ENCODE measurements around the gene CDC42SE2. TPM values are rescaled to one million over a fixed set of nuclear protein-coding genes. Genes with fewer than 3 reads are reported as not detected.

Gene CDC42SE2
- total RNA-seq, 4 donors from 2014 or later, result 23.9 to 29.6 (median 26.4) TPM

DNA sequence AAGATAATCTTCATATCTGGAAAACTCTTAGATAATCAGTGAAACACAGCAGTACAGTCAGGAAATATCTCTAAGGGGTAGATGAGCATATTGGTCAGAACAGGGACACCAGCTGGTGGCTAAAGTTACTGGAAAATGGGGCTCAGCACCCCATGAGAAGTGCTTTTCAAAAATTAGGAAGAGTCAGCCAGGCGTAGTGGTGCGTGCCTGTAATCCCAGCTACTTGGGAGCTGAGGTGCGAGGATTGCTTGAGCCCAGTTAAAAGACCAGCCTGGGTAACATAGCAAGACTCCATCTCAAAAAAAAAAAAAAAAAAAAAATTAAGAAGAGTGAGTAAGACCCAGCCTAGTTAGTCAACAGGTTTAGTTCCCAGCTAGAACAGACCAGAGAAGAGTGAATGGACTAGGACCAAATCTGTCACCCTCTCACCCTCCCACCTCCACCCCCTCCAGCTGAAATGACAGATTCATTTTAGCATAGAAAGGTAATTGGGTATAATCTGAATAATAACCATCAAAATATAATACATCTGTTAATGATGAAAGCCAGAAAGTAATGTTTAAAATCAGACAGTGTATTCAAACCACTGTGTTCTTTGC, 120.9 kb downstream of the CDC42SE2 start:
- intact Hi-C loops (cut with DNase I; ENCODE audit: low total_unique reads) (no loop called here), in situ Hi-C loops (cut with MboI; ENCODE audit: low sequenced_read_pairs in 4 of 4) (no loop called here)
- H3K27ac ChIP-seq, result no peak overlapping the region
- no peaks in the 10 kb centered on the region for H3K27me3 ChIP-seq
- TF ChIP-seq, protein P1, sequence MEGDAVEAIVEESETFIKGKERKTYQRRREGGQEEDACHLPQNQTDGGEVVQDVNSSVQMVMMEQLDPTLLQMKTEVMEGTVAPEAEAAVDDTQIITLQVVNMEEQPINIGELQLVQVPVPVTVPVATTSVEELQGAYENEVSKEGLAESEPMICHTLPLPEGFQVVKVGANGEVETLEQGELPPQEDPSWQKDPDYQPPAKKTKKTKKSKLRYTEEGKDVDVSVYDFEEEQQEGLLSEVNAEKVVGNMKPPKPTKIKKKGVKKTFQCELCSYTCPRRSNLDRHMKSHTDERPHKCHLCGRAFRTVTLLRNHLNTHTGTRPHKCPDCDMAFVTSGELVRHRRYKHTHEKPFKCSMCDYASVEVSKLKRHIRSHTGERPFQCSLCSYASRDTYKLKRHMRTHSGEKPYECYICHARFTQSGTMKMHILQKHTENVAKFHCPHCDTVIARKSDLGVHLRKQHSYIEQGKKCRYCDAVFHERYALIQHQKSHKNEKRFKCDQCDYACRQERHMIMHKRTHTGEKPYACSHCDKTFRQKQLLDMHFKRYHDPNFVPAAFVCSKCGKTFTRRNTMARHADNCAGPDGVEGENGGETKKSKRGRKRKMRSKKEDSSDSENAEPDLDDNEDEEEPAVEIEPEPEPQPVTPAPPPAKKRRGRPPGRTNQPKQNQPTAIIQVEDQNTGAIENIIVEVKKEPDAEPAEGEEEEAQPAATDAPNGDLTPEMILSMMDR (IDR thresholded peaks at IDR 0.05 in 4 of 5, conservative IDR thresholded peaks at IDR 0.05 in 1 of 5), result no peak
- TF ChIP-seq POLR2A (IDR thresholded peaks at IDR 0.05), result no peak
- no peaks in the 10 kb centered on the region for H3K36me3 ChIP-seq
- DNase-seq, result no peak
- H3K4me3 ChIP-seq, result no peak overlapping the region
- peaks cover 0 to 4% of the 10 kb centered on the region in 2 donors for H3K4me1 ChIP-seq
- H3K9me3 ChIP-seq, result no peaks in the 10 kb centered on the region
- no peak for ATAC-seq

GRCh38 chr5:131386124-131386523, 122.3 kb downstream of the CDC42SE2 start:
- Histone ChIP-seq H3K9me3 (no peaks in the 10 kb centered on the region), H3K36me3 (peaks cover 0 to 6% of the 10 kb centered on the region in 2 donors), H3K4me1 (peaks cover 0 to 4% of the 10 kb centered on the region in 2 donors), H3K27ac (no peak overlapping the region), H3K27me3 (no peaks in the 10 kb centered on the region), H3K4me3 (no peak overlapping the region)
- TF ChIP-seq POLR2A (IDR thresholded peaks at IDR 0.05), result no peak
- TF ChIP-seq, protein P1 (IDR thresholded peaks at IDR 0.05 in 4 of 5, conservative IDR thresholded peaks at IDR 0.05 in 1 of 5), result no peak
- intact Hi-C loops (cut with DNase I; ENCODE audit: low total_unique reads), result no loop called here
- ATAC-seq, result no peak
- in situ Hi-C loops (cut with MboI; ENCODE audit: low sequenced_read_pairs in 4 of 4), result no loop called here
- DNase-seq, result no peak

- DNase-seq (no peak), ATAC-seq (no peak)
- in situ Hi-C loops (cut with MboI; ENCODE audit: low sequenced_read_pairs in 4 of 4), result no loop called here
These were observed 122.9 kb downstream of the CDC42SE2 start for GRCh38 chr5:131386779-131387178.

DNA sequence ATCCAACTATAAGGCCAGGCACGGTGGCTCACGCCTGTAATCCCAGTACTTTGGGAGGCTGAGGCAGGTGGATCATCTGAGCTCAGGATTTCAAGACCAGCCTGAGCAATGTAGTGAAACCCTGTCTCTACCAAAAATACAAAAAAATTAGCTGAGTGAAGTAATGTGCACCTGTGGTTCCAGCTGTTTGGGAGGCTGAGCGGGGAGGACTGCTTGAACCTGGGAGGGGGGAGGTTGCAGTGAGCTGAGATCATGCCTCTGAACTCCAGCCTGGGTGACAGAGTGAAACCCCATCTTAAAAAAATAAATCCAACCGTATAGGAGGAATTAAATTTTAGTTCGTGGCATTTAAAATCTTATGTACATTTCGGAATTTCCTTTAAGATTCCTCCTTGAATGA, 123.4 kb downstream of the CDC42SE2 start:
- H3K9me3 ChIP-seq, result no peaks in the 10 kb centered on the region
- H3K4me3 ChIP-seq, result no peak overlapping the region
- H3K36me3 ChIP-seq, result peaks cover 0 to 15% of the 10 kb centered on the region in 2 donors
- no peak for ATAC-seq
- H3K4me1 ChIP-seq, result peaks cover 0 to 4% of the 10 kb centered on the region in 2 donors
- no peak for DNase-seq
- H3K27ac ChIP-seq, result no peak overlapping the region
- no peaks in the 10 kb centered on the region for H3K27me3 ChIP-seq
- in situ Hi-C loops (cut with MboI; ENCODE audit: low sequenced_read_pairs in 4 of 4), result no loop called here
- intact Hi-C loops (cut with DNase I; ENCODE audit: low total_unique reads), result no loop called here
- TF ChIP-seq POLR2A (IDR thresholded peaks at IDR 0.05), result no peak
- TF ChIP-seq, protein P1 (IDR thresholded peaks at IDR 0.05 in 4 of 5, conservative IDR thresholded peaks at IDR 0.05 in 1 of 5), result no peak

More at GRCh38 chr5:131386779-131387178, 122.9 kb downstream of the CDC42SE2 start:
- no peak overlapping the region for H3K4me3 ChIP-seq
- no peak overlapping the region for H3K27ac ChIP-seq
- TF ChIP-seq POLR2A (IDR thresholded peaks at IDR 0.05), result no peak
- TF ChIP-seq, protein P1 (IDR thresholded peaks at IDR 0.05 in 4 of 5, conservative IDR thresholded peaks at IDR 0.05 in 1 of 5), result no peak
- no peaks in the 10 kb centered on the region for H3K9me3 ChIP-seq
- intact Hi-C loops (cut with DNase I; ENCODE audit: low total_unique reads), result no loop called here
- H3K4me1 ChIP-seq, result peaks cover 0 to 4% of the 10 kb centered on the region in 2 donors
- H3K27me3 ChIP-seq, result no peaks in the 10 kb centered on the region
- peaks cover 0 to 10% of the 10 kb centered on the region in 2 donors for H3K36me3 ChIP-seq
